SK-N-SH treated with all-trans-retinoic acid at 6 μM for 48 hours (cell line): ENCODE results near the gene GSTO2.

Experiments
- ATAC-seq: fragments of 200-7000 bp; cut with Tn5 transposase; 3 replicates; pipeline ENCODE4 v1.9.1; 2020; ENCODE audit warnings: mild to moderate bottlenecking, moderate library complexity
- ARNTL ChIP-seq: fragments of 450-650 bp; formaldehyde crosslinking; IDR thresholded peaks from 2 replicates; pipeline ENCODE4 v1.5.0; 2020; ENCODE audit warnings: low read depth, mild to moderate bottlenecking, moderate library complexity, borderline replicate concordance
- BACH2 ChIP-seq: fragments of 250-450 bp; sonication (Bioruptor Pico); IDR thresholded peaks from 2 replicates; pipeline ENCODE4 v1.9.0; 2021; ENCODE audit warnings: mild to moderate bottlenecking, borderline replicate concordance
- CSDC2 ChIP-seq: fragments of 250-450 bp; sonication (Bioruptor Pico); IDR thresholded peaks from 2 replicates; pipeline ENCODE4 v1.5.0; 2020; ENCODE audit warnings: mild to moderate bottlenecking, moderate library complexity
- CSRNP3 ChIP-seq: fragments of 250-450 bp; sonication (Bioruptor Pico); IDR thresholded peaks from 2 replicates; pipeline ENCODE4 v1.5.1; 2021; ENCODE audit warnings: mild to moderate bottlenecking, moderate library complexity
- GLIS3 ChIP-seq: fragments of 250-450 bp; sonication (Bioruptor Pico); IDR thresholded peaks from 2 replicates; pipeline ENCODE4 v1.5.0; 2020; ENCODE audit warnings: mild to moderate bottlenecking, moderate library complexity
- ISL1 ChIP-seq: fragments of 250-450 bp; sonication (Bioruptor Pico); IDR thresholded peaks from 2 replicates; pipeline ENCODE4 v2.1.2; 2022; ENCODE audit warnings: mild to moderate bottlenecking, moderate library complexity
- POU6F1 ChIP-seq: fragments of 250-450 bp; sonication (Bioruptor Pico); IDR thresholded peaks from 2 replicates; pipeline ENCODE4 v1.8.0; 2021; ENCODE audit warnings: low read depth, mild to moderate bottlenecking, moderate library complexity, borderline replicate concordance
- PPARA ChIP-seq: fragments of 250-450 bp; sonication (Bioruptor Pico); IDR thresholded peaks from 2 replicates; pipeline ENCODE4 v1.5.0; 2020; ENCODE audit warnings: mild to moderate bottlenecking, borderline replicate concordance
- RARB ChIP-seq: fragments of 250-450 bp; sonication (Bioruptor Pico); IDR thresholded peaks from 2 replicates; pipeline ENCODE4 v1.8.0; 2021; ENCODE audit warnings: mild to moderate bottlenecking, moderate library complexity
- SNAI2 ChIP-seq: fragments of 250-450 bp; sonication (Bioruptor Pico); IDR thresholded peaks from 2 replicates; pipeline ENCODE4 v1.5.0; 2020; ENCODE audit warnings: mild to moderate bottlenecking, moderate library complexity
- TOX ChIP-seq: fragments of 250-450 bp; sonication (Bioruptor Pico); IDR thresholded peaks from 2 replicates; pipeline ENCODE4 v1.8.0; 2021; ENCODE audit warnings: mild to moderate bottlenecking, moderate library complexity, borderline replicate concordance
- ZC3H10 ChIP-seq: fragments of 250-450 bp; sonication (Bioruptor Pico); IDR thresholded peaks from 2 replicates; pipeline ENCODE4 v1.5.1; 2021; ENCODE audit warnings: mild to moderate bottlenecking, moderate library complexity
- ZFP3 ChIP-seq: fragments of 250-450 bp; sonication (Bioruptor Pico); IDR thresholded peaks from 2 replicates; pipeline ENCODE4 v1.5.0; 2020; ENCODE audit warnings: mild to moderate bottlenecking, moderate library complexity
- ZFP30 ChIP-seq: fragments of 450-650 bp; formaldehyde crosslinking; IDR thresholded peaks from 2 replicates; pipeline ENCODE4 v1.5.0; 2022; ENCODE audit warnings: mild to moderate bottlenecking, moderate library complexity
- ZNF565 ChIP-seq: fragments of 450-650 bp; formaldehyde crosslinking; conservative IDR thresholded peaks from 2 replicates; pipeline ENCODE4 v1.5.0; 2020; ENCODE audit warnings: low read depth, mild to moderate bottlenecking, moderate library complexity
- ZNF70 ChIP-seq: fragments of 450-650 bp; formaldehyde crosslinking; IDR thresholded peaks from 2 replicates; pipeline ENCODE4 v1.5.0; 2020; ENCODE audit warnings: mild to moderate bottlenecking, moderate library complexity
- ZNF8 ChIP-seq: fragments of 450-650 bp; formaldehyde crosslinking; IDR thresholded peaks from 2 replicates; pipeline ENCODE4 v1.5.0; 2020; ENCODE audit warnings: mild to moderate bottlenecking, moderate library complexity
- TF ChIP-seq, protein P1 (sequence below): fragments of 250-450 bp; sonication (Bioruptor Pico); IDR thresholded peaks from 2 replicates; pipeline ENCODE4 v1.8.0; 2020; ENCODE audit warnings: mild to moderate bottlenecking, moderate library complexity, borderline replicate concordance
- TF ChIP-seq, protein P2 (sequence below): fragments of 250-450 bp; sonication (Bioruptor Pico); IDR thresholded peaks from 2 replicates; pipeline ENCODE4 v1.5.1; 2020; ENCODE audit warnings: low read depth, mild to moderate bottlenecking, moderate library complexity
- TF ChIP-seq, protein P3 (sequence below): fragments of 250-450 bp; sonication (Bioruptor Pico); IDR thresholded peaks from 2 replicates; pipeline ENCODE4 v1.5.0; 2020; ENCODE audit warnings: mild to moderate bottlenecking, moderate library complexity

Gene GSTO2

DNA sequence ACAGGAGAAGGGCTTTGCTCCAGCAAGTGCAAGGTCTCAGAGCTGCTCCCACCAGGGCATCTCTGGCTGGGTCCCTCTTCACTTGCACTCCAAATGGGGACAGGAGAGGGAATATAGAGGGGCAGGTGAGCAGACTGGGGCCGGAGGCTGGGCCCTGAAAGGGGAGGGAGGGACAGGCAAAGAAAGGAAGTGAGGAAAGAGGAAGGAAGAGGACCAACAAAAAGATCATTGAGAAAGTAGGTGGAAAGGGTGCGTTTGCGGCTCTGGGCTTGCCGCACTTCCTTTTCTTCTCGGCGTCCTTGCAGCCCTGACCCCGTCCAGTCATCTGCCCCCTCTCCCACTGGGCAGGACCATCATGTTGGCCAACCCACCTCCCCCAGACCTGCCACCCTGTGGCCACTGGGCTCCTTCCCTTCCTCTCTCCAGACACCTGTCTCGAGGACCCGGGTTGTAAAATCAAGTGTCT lies 55.3 kb downstream of the GSTO2 start:
- TF ChIP-seq RARB (CRISPR knock-in tag) (no peak), TOX (CRISPR knock-in tag) (no peak), PPARA (CRISPR knock-in tag) (no peak), ARNTL (CRISPR knock-in tag) (no peak), ZC3H10 (CRISPR knock-in tag) (no peak), GLIS3 (CRISPR knock-in tag) (no peak), ZFP30 (no peak), ZFP3 (CRISPR knock-in tag) (no peak), CSDC2 (CRISPR knock-in tag) (no peak), BACH2 (CRISPR knock-in tag) (no peak), POU6F1 (CRISPR knock-in tag) (no peak), SNAI2 (CRISPR knock-in tag) (no peak), CSRNP3 (no peak)
- TF ChIP-seq, protein P1, sequence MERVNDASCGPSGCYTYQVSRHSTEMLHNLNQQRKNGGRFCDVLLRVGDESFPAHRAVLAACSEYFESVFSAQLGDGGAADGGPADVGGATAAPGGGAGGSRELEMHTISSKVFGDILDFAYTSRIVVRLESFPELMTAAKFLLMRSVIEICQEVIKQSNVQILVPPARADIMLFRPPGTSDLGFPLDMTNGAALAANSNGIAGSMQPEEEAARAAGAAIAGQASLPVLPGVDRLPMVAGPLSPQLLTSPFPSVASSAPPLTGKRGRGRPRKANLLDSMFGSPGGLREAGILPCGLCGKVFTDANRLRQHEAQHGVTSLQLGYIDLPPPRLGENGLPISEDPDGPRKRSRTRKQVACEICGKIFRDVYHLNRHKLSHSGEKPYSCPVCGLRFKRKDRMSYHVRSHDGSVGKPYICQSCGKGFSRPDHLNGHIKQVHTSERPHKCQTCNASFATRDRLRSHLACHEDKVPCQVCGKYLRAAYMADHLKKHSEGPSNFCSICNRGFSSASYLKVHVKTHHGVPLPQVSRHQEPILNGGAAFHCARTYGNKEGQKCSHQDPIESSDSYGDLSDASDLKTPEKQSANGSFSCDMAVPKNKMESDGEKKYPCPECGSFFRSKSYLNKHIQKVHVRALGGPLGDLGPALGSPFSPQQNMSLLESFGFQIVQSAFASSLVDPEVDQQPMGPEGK: no peak
- TF ChIP-seq, all 23 proteins: peak for 0
- no peak for ATAC-seq

GRCh38 chr10:104324931-104325330 lies 55.9 kb downstream of the GSTO2 start:
- TF ChIP-seq ZNF565 (no peak), ZC3H10 (CRISPR knock-in tag) (no peak), SNAI2 (CRISPR knock-in tag) (no peak)
- TF ChIP-seq, protein P2, sequence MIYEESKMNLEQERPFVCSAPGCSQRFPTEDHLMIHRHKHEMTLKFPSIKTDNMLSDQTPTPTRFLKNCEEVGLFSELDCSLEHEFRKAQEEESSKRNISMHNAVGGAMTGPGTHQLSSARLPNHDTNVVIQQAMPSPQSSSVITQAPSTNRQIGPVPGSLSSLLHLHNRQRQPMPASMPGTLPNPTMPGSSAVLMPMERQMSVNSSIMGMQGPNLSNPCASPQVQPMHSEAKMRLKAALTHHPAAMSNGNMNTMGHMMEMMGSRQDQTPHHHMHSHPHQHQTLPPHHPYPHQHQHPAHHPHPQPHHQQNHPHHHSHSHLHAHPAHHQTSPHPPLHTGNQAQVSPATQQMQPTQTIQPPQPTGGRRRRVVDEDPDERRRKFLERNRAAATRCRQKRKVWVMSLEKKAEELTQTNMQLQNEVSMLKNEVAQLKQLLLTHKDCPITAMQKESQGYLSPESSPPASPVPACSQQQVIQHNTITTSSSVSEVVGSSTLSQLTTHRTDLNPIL (CRISPR knock-in tag): no peak
- TF ChIP-seq, protein P3, sequence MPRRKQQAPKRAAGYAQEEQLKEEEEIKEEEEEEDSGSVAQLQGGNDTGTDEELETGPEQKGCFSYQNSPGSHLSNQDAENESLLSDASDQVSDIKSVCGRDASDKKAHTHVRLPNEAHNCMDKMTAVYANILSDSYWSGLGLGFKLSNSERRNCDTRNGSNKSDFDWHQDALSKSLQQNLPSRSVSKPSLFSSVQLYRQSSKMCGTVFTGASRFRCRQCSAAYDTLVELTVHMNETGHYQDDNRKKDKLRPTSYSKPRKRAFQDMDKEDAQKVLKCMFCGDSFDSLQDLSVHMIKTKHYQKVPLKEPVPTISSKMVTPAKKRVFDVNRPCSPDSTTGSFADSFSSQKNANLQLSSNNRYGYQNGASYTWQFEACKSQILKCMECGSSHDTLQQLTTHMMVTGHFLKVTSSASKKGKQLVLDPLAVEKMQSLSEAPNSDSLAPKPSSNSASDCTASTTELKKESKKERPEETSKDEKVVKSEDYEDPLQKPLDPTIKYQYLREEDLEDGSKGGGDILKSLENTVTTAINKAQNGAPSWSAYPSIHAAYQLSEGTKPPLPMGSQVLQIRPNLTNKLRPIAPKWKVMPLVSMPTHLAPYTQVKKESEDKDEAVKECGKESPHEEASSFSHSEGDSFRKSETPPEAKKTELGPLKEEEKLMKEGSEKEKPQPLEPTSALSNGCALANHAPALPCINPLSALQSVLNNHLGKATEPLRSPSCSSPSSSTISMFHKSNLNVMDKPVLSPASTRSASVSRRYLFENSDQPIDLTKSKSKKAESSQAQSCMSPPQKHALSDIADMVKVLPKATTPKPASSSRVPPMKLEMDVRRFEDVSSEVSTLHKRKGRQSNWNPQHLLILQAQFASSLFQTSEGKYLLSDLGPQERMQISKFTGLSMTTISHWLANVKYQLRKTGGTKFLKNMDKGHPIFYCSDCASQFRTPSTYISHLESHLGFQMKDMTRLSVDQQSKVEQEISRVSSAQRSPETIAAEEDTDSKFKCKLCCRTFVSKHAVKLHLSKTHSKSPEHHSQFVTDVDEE (CRISPR knock-in tag): no peak
- ATAC-seq: no peak

- TF ChIP-seq ZNF565: no peak
- TF ChIP-seq ISL1 (CRISPR knock-in tag): no peak
- no peak for TF ChIP-seq ZNF8 (CRISPR knock-in tag)
- TF ChIP-seq, protein P2 (CRISPR knock-in tag): no peak
- TF ChIP-seq, protein P3 (CRISPR knock-in tag): no peak
- no peak for TF ChIP-seq RARB (CRISPR knock-in tag)
- TF ChIP-seq GLIS3 (CRISPR knock-in tag): no peak
- no peak for TF ChIP-seq ZNF70 (CRISPR knock-in tag)
- TF ChIP-seq ZC3H10 (CRISPR knock-in tag): no peak
- no peak for TF ChIP-seq ARNTL (CRISPR knock-in tag)
- TF ChIP-seq, protein P1: no peak
- TF ChIP-seq, all 23 proteins: peak for 0
- ATAC-seq: no peak
Observed at GRCh38 chr10:104325436-104326435, 56.8 kb downstream of the GSTO2 start.
